Keratinocyte (primary cell): Measurements from ENCODE around the gene INAFM2. TPM values are rescaled to one million over a fixed set of nuclear protein-coding genes. Genes with fewer than 3 reads are reported as not detected.

Experiments used
- DNase-seq: peaks from one replicate; pipeline ENCODE4 v3.0.0-alpha.2; 2011; ENCODE audit warnings: low read depth, missing footprints, low spot score
- FAIRE-seq: peaks from 2 replicates; lab custom pipeline; 2011; peaks lifted over from hg19 to GRCh38; lab: Jason Lieb, UNC
- H2AFZ ChIP-seq: 2 replicates; pipeline ENCODE4 v1.6.0; 2012; ENCODE audit warnings: low read length, control low read depth, inconsistent platforms; ENCODE audit not compliant: control insufficient read depth
- H3K27ac ChIP-seq: 2 replicates; pipeline ENCODE4 v1.5.1; 2011; ENCODE audit warnings: low read length; ENCODE audit not compliant: control insufficient read depth, insufficient read depth
- H3K27me3 ChIP-seq: 3 replicates; pipeline ENCODE4 v1.6.0; 2011; ENCODE audit warnings: low read length; ENCODE audit not compliant: control insufficient read depth, insufficient read depth; ENCODE audit errors: extremely low read depth
- H3K36me3 ChIP-seq, 2 experiments: 2 replicates in 1 of 2; 3 replicates in 1 of 2; pipeline ENCODE4 v1.5.1; 2011; ENCODE audit warnings: low read length in 2 of 2, mild to moderate bottlenecking in 1 of 2; ENCODE audit not compliant: control insufficient read depth in 2 of 2, insufficient read depth in 2 of 2; ENCODE audit errors: extremely low read depth in 1 of 2
- H3K4me1 ChIP-seq: 3 replicates; pipeline ENCODE4 v1.5.1; 2011; ENCODE audit warnings: low read length; ENCODE audit not compliant: control insufficient read depth, insufficient read depth; ENCODE audit errors: extremely low read depth
- H3K4me2 ChIP-seq: 3 replicates; pipeline ENCODE4 v1.6.0; 2011; ENCODE audit warnings: low read depth, low read length; ENCODE audit not compliant: control insufficient read depth, insufficient read depth; ENCODE audit errors: extremely low read depth
- H3K4me3 ChIP-seq, 3 experiments: fragments of 200-600 bp in 1 of 3; sonication (generic) in 1 of 3; 2 replicates in 2 of 3; 3 replicates in 1 of 3; pipeline ENCODE4 v1.5.1; 2011 to 2016; ENCODE audit warnings: low read length in 3 of 3, mild to moderate bottlenecking in 3 of 3, control low read depth in 2 of 3, inconsistent platforms in 1 of 3, low read depth in 1 of 3, mixed read lengths in 1 of 3, mixed run types in 1 of 3, moderate library complexity in 1 of 3; ENCODE audit not compliant: control insufficient read depth in 2 of 3, insufficient read depth in 2 of 3; ENCODE audit errors: extremely low read depth in 1 of 3
- H3K79me2 ChIP-seq: 2 replicates; pipeline ENCODE4 v1.6.0; 2012; ENCODE audit warnings: low read length; ENCODE audit not compliant: control insufficient read depth, insufficient read depth
- H3K9ac ChIP-seq: 3 replicates; pipeline ENCODE4 v1.6.0; 2011; ENCODE audit warnings: low read length; ENCODE audit not compliant: control insufficient read depth, insufficient read depth; ENCODE audit errors: extremely low read depth
- H3K9me1 ChIP-seq: 3 replicates; pipeline ENCODE4 v1.6.0; 2011; ENCODE audit warnings: low read length; ENCODE audit not compliant: control insufficient read depth, insufficient read depth; ENCODE audit errors: extremely low read depth
- H3K9me3 ChIP-seq: 2 replicates; pipeline ENCODE4 v1.5.1; 2012; ENCODE audit warnings: low read depth, low read length; ENCODE audit not compliant: control insufficient read depth
- H4K20me1 ChIP-seq: 3 replicates; pipeline ENCODE4 v1.6.0; 2011; ENCODE audit warnings: low read length; ENCODE audit not compliant: control insufficient read depth, insufficient read depth; ENCODE audit errors: extremely low read depth
- EZH2 ChIP-seq: IDR thresholded peaks from one replicate; pipeline ENCODE4 v1.6.1; 2012; ENCODE audit warnings: inconsistent platforms, mild to moderate bottlenecking, low read length, moderate library complexity
- dilution Hi-C: fragments of 300-500 bp; cut with MboI; formaldehyde crosslinking; loops from one replicate; pipeline ENCODE4 v1.7.0; 2020; ENCODE audit warnings: low sequenced_read_pairs; ENCODE audit not compliant: extremely low pct_ligation_motif_present
- polyA plus RNA-seq, 5 experiments: library from polyadenylated mRNA; depleted of rRNA in 3 of 5; stranded (reverse) in 3 of 5; stranded (forward) in 1 of 5; unstranded in 1 of 5; fragments of >200 nt; gene quantifications; 1 replicate in 1 of 5; 2 replicates in 3 of 5; 3 replicates in 1 of 5; pipeline versions ENCODE4 v1.2.1 to v1.2.3, GENCODE V29; 2011 to 2012; ENCODE audit warnings: missing spikeins in 2 of 5, low read depth in 1 of 5, low replicate concordance in 1 of 5
- TF ChIP-seq, protein P1 (sequence below), 3 experiments: IDR thresholded peaks in 1 of 3; conservative IDR thresholded peaks in 1 of 3; optimal IDR thresholded peaks in 1 of 3; 2 replicates in 2 of 3; 3 replicates in 1 of 3; pipeline versions ENCODE3 to v1.5.1; 2011; ENCODE audit warnings: low read length in 3 of 3, mild to moderate bottlenecking in 3 of 3, moderate library complexity in 2 of 3, control low read depth in 1 of 3, inconsistent platforms in 1 of 3; ENCODE audit not compliant: insufficient read depth in 2 of 3; ENCODE audit errors: extremely low read depth in 1 of 3

The INAFM2 gene
- polyA plus RNA-seq, 1 donor (not counting 4 experiments of a cell fraction or from before 2014, with no cell fraction given), result 15.2 TPM

DNA sequence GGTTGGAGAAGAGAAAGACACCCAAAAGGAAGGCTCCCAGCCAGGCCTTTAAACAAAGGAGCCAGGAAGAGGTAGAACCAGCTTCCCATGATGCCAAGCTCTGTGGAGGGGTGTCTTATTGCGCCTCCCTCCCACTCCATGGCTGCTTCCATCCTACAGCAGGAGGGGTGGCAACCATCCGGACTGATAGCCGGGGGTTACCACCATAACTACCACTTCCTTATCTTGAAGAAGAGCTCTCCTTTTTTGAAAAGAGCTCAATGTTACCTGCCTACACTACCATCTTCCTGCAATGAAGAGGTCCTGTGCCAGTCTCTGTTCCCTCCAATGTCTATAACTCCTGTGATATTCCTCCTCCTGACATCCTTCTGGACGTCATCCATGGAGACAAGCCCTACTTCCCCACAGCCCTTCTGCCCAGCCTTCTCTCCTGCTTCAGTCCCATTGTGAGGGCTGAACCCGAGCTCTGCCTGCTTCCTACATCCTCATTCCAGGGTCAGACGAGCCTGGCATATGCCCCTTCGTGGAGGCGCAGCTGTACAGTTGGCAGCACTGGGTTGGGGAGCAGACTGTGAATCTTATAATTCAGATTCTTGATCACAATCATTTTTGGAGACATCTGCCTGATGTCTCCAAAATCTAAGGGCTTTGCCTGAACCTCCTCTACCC is 8.8 kb downstream of the INAFM2 start:
- Histone ChIP-seq H3K27me3 (no peaks in the 10 kb centered on the region), H3K36me3 (peaks cover 19 to 31% of the 10 kb centered on the region in 2 experiments), H2AFZ (no peak overlapping the region), H4K20me1 (no peaks in the 10 kb centered on the region), H3K9me1 (peaks cover 4% of the 10 kb centered on the region), H3K27ac (no peak overlapping the region), H3K4me2 (no peak overlapping the region), H3K9ac (no peak overlapping the region), H3K79me2 (peaks cover 4% of the 10 kb centered on the region), H3K4me1 (peaks cover 49% of the 10 kb centered on the region), H3K9me3 (no peaks in the 10 kb centered on the region), H3K4me3 (no peak overlapping the region)
- DNase-seq (no peak), FAIRE-seq (no peak)
- TF ChIP-seq EZH2, result no peak
- TF ChIP-seq, protein P1, sequence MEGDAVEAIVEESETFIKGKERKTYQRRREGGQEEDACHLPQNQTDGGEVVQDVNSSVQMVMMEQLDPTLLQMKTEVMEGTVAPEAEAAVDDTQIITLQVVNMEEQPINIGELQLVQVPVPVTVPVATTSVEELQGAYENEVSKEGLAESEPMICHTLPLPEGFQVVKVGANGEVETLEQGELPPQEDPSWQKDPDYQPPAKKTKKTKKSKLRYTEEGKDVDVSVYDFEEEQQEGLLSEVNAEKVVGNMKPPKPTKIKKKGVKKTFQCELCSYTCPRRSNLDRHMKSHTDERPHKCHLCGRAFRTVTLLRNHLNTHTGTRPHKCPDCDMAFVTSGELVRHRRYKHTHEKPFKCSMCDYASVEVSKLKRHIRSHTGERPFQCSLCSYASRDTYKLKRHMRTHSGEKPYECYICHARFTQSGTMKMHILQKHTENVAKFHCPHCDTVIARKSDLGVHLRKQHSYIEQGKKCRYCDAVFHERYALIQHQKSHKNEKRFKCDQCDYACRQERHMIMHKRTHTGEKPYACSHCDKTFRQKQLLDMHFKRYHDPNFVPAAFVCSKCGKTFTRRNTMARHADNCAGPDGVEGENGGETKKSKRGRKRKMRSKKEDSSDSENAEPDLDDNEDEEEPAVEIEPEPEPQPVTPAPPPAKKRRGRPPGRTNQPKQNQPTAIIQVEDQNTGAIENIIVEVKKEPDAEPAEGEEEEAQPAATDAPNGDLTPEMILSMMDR (optimal IDR thresholded peaks at IDR 0.05 in 1 of 3, IDR thresholded peaks at IDR 0.05 in 1 of 3, conservative IDR thresholded peaks at IDR 0.05 in 1 of 3; ENCODE audit: extremely low read depth in 1 of 3, insufficient read depth in 2 of 3, low read length in 3 of 3), result no peak
- dilution Hi-C loops, result no loop called here

DNA sequence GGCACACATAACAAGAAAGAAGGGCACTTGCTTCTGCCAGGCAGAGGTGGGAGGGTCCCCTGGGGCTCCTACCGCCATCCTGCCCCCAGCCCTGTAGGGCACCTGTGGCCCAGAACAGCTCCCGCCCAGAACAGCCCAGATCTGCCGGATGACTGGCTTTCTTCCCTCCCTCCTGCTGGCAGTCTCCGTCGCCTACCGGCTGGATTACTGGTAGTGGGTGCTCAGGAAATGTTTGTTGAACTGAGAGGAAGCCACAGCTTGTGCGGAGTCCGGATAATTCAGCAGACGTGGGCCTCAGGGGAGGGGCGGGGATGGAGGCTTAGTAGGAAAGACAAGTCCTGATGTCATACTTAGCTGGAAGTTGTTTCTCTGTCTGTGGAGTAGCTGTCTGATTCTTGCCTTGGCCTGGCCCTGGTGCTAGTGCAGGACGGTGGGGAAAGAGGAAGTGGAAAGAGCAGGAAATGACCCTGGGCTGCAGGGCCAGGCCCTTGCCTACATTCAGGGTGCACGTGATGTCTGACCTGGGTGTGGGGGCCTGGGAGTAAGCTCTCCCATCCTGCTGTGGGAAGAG is 10.5 kb downstream of the INAFM2 start:
- FAIRE-seq, result no peak
- no peaks in the 10 kb centered on the region for H3K27me3 ChIP-seq
- H4K20me1 ChIP-seq, result no peaks in the 10 kb centered on the region
- TF ChIP-seq, protein P1 (optimal IDR thresholded peaks at IDR 0.05 in 1 of 3, IDR thresholded peaks at IDR 0.05 in 1 of 3, conservative IDR thresholded peaks at IDR 0.05 in 1 of 3; ENCODE audit: extremely low read depth in 1 of 3, insufficient read depth in 2 of 3, low read length in 3 of 3), result no peak
- TF ChIP-seq EZH2, result no peak
- H3K36me3 ChIP-seq, result peaks cover 22 to 39% of the 10 kb centered on the region in 2 experiments
- peaks cover 48% of the 10 kb centered on the region for H3K4me1 ChIP-seq
- H3K4me2 ChIP-seq, result no peak overlapping the region
- H3K9me3 ChIP-seq, result no peaks in the 10 kb centered on the region
- H2AFZ ChIP-seq, result no peak overlapping the region
- H3K4me3 ChIP-seq, result no peak overlapping the region
- peaks cover 2% of the 10 kb centered on the region for H3K9me1 ChIP-seq
- H3K27ac ChIP-seq, result peak overlapping the region; percentile 11
- no peak overlapping the region for H3K9ac ChIP-seq
- peaks cover 19% of the 10 kb centered on the region for H3K79me2 ChIP-seq
- no peak for DNase-seq
- dilution Hi-C loops, result no loop called here
